Neural crest cell (in vitro differentiated cells): Measurements from ENCODE around the gene TGFBR1. TPM values are rescaled to one million over a fixed set of nuclear protein-coding genes. Genes with fewer than 3 reads are reported as not detected.
"Not testable (repeated sequence)": the region's sequence is repeated elsewhere in the genome, so short reads cannot be mapped to it uniquely, and the experiment has no call there.

Source experiments
- DNase-seq: peaks from one replicate; pipeline ENCODE4 v3.0.0; 2021; ENCODE audit warnings: low read depth, mixed read lengths, low spot score
- H3K27ac Mint-ChIP-seq: one replicate; pipeline ENCODE4 v1.8.0; 2021; ENCODE audit warnings: mild to moderate bottlenecking, mixed read lengths; ENCODE audit not compliant: unreplicated experiment
- H3K27me3 Mint-ChIP-seq: 2 replicates; pipeline ENCODE4 v1.8.0; 2021; ENCODE audit warnings: low read depth, mild to moderate bottlenecking, mixed read lengths
- H3K36me3 Mint-ChIP-seq: 2 replicates; pipeline ENCODE4 v1.8.0; 2021; ENCODE audit warnings: low read depth, mild to moderate bottlenecking, mixed read lengths
- H3K4me1 Mint-ChIP-seq: 2 replicates; pipeline ENCODE4 v1.8.0; 2021; ENCODE audit warnings: mixed read lengths
- H3K4me3 Mint-ChIP-seq: one replicate; pipeline ENCODE4 v1.8.0; 2021; ENCODE audit warnings: mild to moderate bottlenecking, mixed read lengths
- H3K9me3 Mint-ChIP-seq: 2 replicates; pipeline ENCODE4 v1.8.0; 2021; ENCODE audit warnings: mixed read lengths
- total RNA-seq: library from RNA; stranded (reverse); gene quantifications from 2 replicates; pipeline ENCODE4 v1.2.1, GENCODE V29; 2021
- TF ChIP-seq, protein P1 (sequence below): fragments of 200-600 bp; sonication (generic); conservative IDR thresholded peaks from 2 replicates; pipeline ENCODE4 v1.5.0; 2021; ENCODE audit warnings: antibody characterized with exemption, mild to moderate bottlenecking

Gene TGFBR1
- total RNA-seq, 1 donor from 2014 or later, result 117 TPM

DNA sequence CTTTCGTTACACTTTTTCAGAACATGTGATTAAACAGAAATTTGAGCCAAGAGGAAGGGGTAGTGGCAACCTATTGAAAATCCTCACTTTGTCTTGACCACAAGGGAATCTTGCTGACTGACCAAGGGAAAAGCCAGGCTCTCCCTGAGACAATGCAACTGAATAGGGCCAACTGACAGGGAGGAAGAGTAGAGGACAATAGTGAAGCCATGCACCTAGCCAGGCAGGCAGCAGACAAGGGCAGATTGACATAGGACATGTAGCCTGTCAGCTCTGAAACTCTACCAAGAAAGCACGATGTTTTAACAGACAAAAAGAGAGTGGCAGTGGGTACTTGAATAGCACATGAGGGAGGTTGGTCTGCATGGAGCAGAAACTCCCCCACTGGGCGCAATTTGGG lies 8.5 kb upstream of the TGFBR1 start:
- Mint-ChIP-seq H3K27me3 (peaks cover 8% of the 10 kb centered on the region), H3K4me1 (peaks cover 23% of the 10 kb centered on the region), H3K9me3 (peaks cover 6% of the 10 kb centered on the region), H3K36me3 (no peaks in the 10 kb centered on the region), H3K4me3 (no peak overlapping the region), H3K27ac (no peak overlapping the region)
- DNase-seq, result no peak
- TF ChIP-seq, protein P1, sequence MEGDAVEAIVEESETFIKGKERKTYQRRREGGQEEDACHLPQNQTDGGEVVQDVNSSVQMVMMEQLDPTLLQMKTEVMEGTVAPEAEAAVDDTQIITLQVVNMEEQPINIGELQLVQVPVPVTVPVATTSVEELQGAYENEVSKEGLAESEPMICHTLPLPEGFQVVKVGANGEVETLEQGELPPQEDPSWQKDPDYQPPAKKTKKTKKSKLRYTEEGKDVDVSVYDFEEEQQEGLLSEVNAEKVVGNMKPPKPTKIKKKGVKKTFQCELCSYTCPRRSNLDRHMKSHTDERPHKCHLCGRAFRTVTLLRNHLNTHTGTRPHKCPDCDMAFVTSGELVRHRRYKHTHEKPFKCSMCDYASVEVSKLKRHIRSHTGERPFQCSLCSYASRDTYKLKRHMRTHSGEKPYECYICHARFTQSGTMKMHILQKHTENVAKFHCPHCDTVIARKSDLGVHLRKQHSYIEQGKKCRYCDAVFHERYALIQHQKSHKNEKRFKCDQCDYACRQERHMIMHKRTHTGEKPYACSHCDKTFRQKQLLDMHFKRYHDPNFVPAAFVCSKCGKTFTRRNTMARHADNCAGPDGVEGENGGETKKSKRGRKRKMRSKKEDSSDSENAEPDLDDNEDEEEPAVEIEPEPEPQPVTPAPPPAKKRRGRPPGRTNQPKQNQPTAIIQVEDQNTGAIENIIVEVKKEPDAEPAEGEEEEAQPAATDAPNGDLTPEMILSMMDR, result no peak

DNA sequence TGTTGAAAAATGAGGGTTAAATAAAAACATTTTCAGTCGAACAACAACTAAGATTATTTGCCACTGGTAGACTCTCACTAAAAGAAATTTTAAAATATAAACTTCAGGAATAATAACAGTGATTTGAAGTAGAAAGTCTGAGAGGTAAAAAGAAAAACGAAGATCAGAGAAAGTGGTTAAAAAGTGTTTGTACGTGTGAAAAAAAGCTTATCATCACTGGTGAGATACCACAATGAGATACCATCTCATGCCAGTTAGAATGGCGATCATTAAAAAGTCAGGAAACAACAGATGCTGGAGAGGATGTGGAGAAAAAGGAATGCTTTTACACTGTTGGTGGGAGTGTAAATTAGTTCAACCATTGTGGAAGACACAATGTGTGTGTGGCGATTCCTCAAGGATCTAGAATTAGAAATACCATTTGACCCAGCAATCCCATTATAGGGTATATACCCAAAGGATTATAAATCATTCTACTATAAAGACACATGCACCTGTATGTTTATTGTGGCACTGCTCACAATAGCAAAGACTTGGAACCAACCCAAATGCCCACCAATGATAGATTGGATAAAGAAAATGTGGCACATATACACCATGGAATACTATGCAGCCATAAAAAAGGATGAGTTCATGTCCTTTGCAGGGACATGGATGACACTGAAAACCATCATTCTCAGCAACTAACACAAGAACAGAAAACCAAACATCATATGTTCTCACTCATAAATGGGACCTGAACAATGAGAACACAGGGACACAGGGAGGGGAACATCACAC lies 4.9 kb upstream of the TGFBR1 start:
- not testable (repeated sequence) for H3K27ac Mint-ChIP-seq, H3K4me3 Mint-ChIP-seq, H3K9me3 Mint-ChIP-seq, H3K36me3 Mint-ChIP-seq, DNase-seq
- H3K27me3 Mint-ChIP-seq, result peaks cover 25% of the 10 kb centered on the region
- peaks cover 36% of the 10 kb centered on the region for H3K4me1 Mint-ChIP-seq

DNA sequence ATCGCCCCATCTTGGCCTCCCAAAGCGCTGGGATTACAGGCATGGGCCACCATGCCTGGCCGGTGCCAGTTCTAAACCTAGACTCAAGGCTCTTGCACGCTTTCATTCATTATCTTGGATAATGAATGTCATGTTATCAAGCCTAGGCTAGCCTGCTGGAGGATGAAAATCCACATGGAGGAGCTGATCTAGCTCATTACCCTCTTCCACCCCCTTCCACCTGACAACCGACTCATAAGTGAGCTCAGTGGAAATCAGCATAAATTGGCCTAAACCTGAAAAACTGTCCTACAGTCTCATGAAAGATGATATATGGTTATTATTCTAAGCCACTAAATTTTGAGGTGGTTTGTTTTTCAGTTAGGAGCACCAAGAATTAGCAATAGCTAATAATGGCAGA lies 3.6 kb upstream of the TGFBR1 start:
- no peak overlapping the region for H3K4me3 Mint-ChIP-seq
- no peak for DNase-seq
- H3K9me3 Mint-ChIP-seq, result peaks cover 6% of the 10 kb centered on the region
- no peak overlapping the region for H3K27ac Mint-ChIP-seq
- H3K27me3 Mint-ChIP-seq, result peaks cover 25% of the 10 kb centered on the region
- no peaks in the 10 kb centered on the region for H3K36me3 Mint-ChIP-seq
- TF ChIP-seq, protein P1, result no peak
- H3K4me1 Mint-ChIP-seq, result peaks cover 30% of the 10 kb centered on the region

DNA sequence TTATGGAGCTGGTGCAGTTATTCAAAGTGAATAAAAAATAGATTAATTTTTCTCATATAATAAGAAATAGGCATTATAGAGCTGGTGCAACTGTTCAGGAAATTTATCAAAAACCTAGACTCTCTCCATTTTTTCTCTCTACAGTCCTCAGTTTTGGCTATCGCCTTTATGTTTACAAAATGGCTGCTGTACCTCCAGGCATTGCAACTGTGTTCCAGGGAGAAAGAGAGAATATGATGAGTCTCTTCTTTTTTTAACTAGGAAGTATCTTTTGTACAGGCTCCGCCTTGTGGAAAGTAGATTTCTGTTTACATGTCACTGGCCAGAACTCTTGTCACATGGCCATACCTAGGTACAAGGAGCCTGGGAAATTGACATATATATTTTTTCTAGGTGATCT lies 3.1 kb upstream of the TGFBR1 start:
- Mint-ChIP-seq H3K27ac (no peak overlapping the region), H3K9me3 (peaks cover 6% of the 10 kb centered on the region), H3K36me3 (no peaks in the 10 kb centered on the region), H3K4me1 (peaks cover 29% of the 10 kb centered on the region), H3K27me3 (peaks cover 25% of the 10 kb centered on the region), H3K4me3 (no peak overlapping the region)
- DNase-seq, result no peak
- TF ChIP-seq, protein P1, result no peak

DNA sequence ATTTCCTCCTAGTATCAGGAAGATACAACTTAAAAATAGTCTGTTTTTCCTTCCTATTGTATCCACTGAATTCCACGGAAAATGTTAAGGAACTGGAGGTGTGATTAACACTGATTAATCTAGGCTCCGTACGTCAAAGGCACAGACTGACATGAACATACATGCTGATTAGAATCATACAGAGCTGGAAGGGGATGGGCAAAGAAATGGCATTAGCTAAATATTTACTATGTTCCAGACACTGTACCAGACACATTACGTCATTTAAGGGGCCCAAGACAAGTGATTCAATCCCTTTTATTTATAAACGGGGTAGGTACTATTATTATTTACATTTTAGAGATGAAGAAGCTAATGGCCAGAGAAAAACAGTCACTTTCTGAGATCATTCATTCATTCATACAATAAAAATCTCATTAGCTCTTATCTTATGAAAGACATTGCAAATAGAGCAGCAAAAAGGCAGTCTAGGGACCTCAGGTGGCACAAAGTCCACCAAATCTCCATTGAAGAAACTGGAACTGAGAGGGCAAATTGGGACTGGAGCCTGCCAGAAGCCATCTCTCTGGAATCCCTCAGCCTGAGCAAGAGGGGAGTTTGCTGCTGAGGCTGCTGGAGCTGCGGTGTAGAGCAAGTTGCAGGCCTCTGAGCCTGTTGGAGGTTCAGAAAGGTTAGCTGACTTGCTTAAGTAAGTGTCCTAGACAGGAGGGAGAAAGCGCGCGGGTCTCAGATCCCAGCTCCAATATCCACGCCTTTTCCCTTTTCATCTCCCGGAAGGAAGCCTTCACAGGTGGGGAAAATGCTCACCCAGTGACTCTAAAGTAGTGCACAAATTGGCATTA lies 1.6 kb upstream of the TGFBR1 start:
- Mint-ChIP-seq H3K27ac (no peak overlapping the region), H3K4me3 (peak overlapping the region; percentile 93), H3K9me3 (peaks cover 6% of the 10 kb centered on the region), H3K27me3 (peaks cover 25% of the 10 kb centered on the region), H3K36me3 (no peaks in the 10 kb centered on the region), H3K4me1 (peaks cover 37% of the 10 kb centered on the region)
- no peak for DNase-seq
- TF ChIP-seq, protein P1, result no peak
